HCT116 (cell line): ENCODE measurements around the gene ZNF497.

Experiments used
- EGR1 ChIP-seq: IDR thresholded peaks from 2 replicates; pipeline ENCODE4 v1.6.1; 2012; ENCODE audit warnings: low read depth
- EZH2 ChIP-seq: fragments of 200-600 bp; sonication (generic); IDR thresholded peaks from 2 replicates; pipeline ENCODE4 v1.6.1; 2017; ENCODE audit warnings: antibody characterized with exemption, mixed run types
- EZH2phosphoT487 ChIP-seq: fragments of 200-600 bp; IDR thresholded peaks from 2 replicates; pipeline ENCODE4 v1.6.1; 2018; ENCODE audit warnings: antibody characterized with exemption, borderline replicate concordance
- JUND ChIP-seq: IDR thresholded peaks from 2 replicates; pipeline ENCODE4 v1.6.1; 2012
- RAD21 ChIP-seq: IDR thresholded peaks from 2 replicates; pipeline ENCODE4 v1.6.1; 2012; ENCODE audit warnings: low read depth, mild to moderate bottlenecking
- ZNF274 ChIP-seq: fragments of 200-500 bp; sonication (Bioruptor generic); IDR thresholded peaks from 2 replicates; pipeline ENCODE4 v1.6.1; 2014; ENCODE audit warnings: mild to moderate bottlenecking, low read depth, low read length, inconsistent platforms
- TF ChIP-seq, protein P1 (sequence below), 3 experiments: fragments of 200-600 bp in 1 of 3; sonication (generic) in 1 of 3; IDR thresholded peaks in 2 of 3; conservative IDR thresholded peaks in 1 of 3; 2 replicates each; pipeline ENCODE4 v1.5.1; 2012 to 2017; ENCODE audit warnings: low read depth in 2 of 3, low read length in 2 of 3, antibody characterized with exemption in 1 of 3, borderline replicate concordance in 1 of 3, control low read depth in 1 of 3, mild to moderate bottlenecking in 1 of 3, mixed read lengths in 1 of 3, mixed run types in 1 of 3, moderate library complexity in 1 of 3; ENCODE audit not compliant: insufficient read depth in 1 of 3

DNA sequence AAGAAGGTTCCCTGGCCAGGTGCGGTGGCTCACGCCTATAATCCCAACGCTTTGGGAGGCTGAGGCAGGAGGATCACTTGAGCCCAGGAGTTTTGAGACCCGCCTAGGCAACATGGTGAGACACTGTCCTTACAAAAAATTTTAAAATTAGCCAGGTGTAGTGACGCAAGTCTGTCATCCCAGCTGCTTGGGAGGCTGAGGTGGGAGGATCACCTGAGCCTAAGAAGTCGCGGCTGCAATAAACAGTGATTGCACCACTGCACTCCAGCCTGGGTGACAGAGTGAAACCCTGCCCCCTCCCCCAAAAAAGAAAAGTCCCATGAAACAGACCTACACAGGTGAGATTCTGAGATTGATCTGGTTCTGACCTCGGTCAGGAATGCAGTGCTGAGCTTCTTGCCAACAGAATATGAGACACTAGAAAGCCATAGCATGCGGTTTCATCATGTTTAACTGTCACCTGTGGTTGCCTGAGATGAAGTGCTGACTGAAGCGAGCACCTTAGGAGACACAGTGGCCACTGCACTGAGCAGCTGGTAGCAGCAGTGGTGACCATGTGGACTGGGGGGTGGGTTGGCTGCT is 7.2 kb downstream of the ZNF497 start:
- TF ChIP-seq EGR1 (no peak), EZH2 (no peak), ZNF274 (no peak), JUND (no peak), EZH2phosphoT487 (no peak), RAD21 (no peak)
- TF ChIP-seq, protein P1, sequence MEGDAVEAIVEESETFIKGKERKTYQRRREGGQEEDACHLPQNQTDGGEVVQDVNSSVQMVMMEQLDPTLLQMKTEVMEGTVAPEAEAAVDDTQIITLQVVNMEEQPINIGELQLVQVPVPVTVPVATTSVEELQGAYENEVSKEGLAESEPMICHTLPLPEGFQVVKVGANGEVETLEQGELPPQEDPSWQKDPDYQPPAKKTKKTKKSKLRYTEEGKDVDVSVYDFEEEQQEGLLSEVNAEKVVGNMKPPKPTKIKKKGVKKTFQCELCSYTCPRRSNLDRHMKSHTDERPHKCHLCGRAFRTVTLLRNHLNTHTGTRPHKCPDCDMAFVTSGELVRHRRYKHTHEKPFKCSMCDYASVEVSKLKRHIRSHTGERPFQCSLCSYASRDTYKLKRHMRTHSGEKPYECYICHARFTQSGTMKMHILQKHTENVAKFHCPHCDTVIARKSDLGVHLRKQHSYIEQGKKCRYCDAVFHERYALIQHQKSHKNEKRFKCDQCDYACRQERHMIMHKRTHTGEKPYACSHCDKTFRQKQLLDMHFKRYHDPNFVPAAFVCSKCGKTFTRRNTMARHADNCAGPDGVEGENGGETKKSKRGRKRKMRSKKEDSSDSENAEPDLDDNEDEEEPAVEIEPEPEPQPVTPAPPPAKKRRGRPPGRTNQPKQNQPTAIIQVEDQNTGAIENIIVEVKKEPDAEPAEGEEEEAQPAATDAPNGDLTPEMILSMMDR (IDR thresholded peaks at IDR 0.05 in 2 of 3, conservative IDR thresholded peaks at IDR 0.05 in 1 of 3; ENCODE audit: borderline replicate concordance in 1 of 3, insufficient read depth in 1 of 3, low read depth in 2 of 3, low read length in 2 of 3), result no peak
